HFFc6 (cell line): ENCODE measurements around the gene MAP4K5. TPM values are rescaled to one million over a fixed set of nuclear protein-coding genes. Genes with fewer than 3 reads are reported as not detected.
A peak's percentile ranks its signal among the peaks of the same experiment; 100 is the strongest.
"Not testable (repeated sequence)": the region's sequence is repeated elsewhere in the genome, so short reads cannot be mapped to it uniquely, and the experiment has no call there.

Source experiments
- DNase-seq: peaks from one replicate; pipeline ENCODE4 v3.0.0-alpha.2; 2018
- H3K27ac Mint-ChIP-seq: 2 replicates; pipeline ENCODE4 v1.8.0; 2020; ENCODE audit warnings: mild to moderate bottlenecking, mixed read lengths
- H3K27me3 Mint-ChIP-seq: 2 replicates; pipeline ENCODE4 v1.8.0; 2021; ENCODE audit warnings: mild to moderate bottlenecking, moderate library complexity, mixed read lengths; ENCODE audit not compliant: insufficient read depth
- H3K36me3 Mint-ChIP-seq: 2 replicates; pipeline ENCODE4 v1.8.0; 2021; ENCODE audit warnings: low read depth, mixed read lengths
- H3K4me1 Mint-ChIP-seq: 2 replicates; pipeline ENCODE4 v1.8.0; 2020; ENCODE audit warnings: low read depth, mixed read lengths
- H3K4me3 Mint-ChIP-seq: 2 replicates; pipeline ENCODE4 v1.8.0; 2020; ENCODE audit warnings: mild to moderate bottlenecking, moderate library complexity, mixed read lengths
- H3K9me3 Mint-ChIP-seq: 2 replicates; pipeline ENCODE4 v1.8.0; 2020; ENCODE audit warnings: mild to moderate bottlenecking, mixed read lengths
- CTCF ChIP-seq: fragments of 200-600 bp; sonication (generic); IDR thresholded peaks from 2 replicates; pipeline ENCODE4 v1.5.0; 2021; ENCODE audit warnings: antibody characterized with exemption, mild to moderate bottlenecking
- total RNA-seq, 6 experiments: library from RNA; stranded (reverse); fragmentation: NEBNext Ultra II Directional; extraction: Animal tissue kit (Norgen Biotek cat#: 25700); gene quantifications; 2 replicates in 1 of 6; 3 replicates in 5 of 6; pipeline ENCODE4 v1.2.3, GENCODE V29; 2021

Gene MAP4K5
- total RNA-seq, 6 experiments from 2014 or later, result 61.4 to 74.5 (median 69.7) TPM

- Mint-ChIP-seq H3K27ac (no peak overlapping the region), H3K9me3 (peaks cover 5% of the 10 kb centered on the region; the same call in 1 of the 2 replicates), H3K36me3 (peaks cover 13% of the 10 kb centered on the region; the same call in 1 of the 2 replicates), H3K4me3 (no peak overlapping the region), H3K4me1 (peaks cover 3% of the 10 kb centered on the region; the same call in 1 of the 2 replicates), H3K27me3 (peaks cover 23% of the 10 kb centered on the region)
- DNase-seq, result no peak
- no peak for TF ChIP-seq CTCF
Observed at GRCh38 chr14:50539051-50539450, 6.7 kb upstream of the MAP4K5 start.

DNA sequence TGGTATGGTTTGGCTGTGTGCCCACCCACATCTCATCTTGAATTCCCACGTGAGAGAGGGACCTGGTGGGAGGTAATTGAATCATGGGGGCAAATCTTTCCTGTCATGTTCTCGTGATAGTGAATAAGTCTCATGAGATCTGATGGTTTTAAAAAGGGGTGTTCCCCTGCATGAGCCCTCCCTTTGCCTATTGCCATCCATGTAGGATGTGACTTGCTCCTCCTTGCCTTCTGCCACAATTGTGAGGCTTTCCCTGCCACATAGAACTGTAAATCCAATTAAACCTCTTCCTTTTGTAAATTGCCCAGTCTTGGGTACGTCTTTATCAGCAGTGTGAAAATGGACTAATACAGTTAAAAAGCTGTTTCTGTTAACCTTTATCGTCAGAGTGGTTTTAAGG is 5.7 kb upstream of the MAP4K5 start:
- H3K27me3 Mint-ChIP-seq, result peaks cover 20% of the 10 kb centered on the region
- peaks cover 11% of the 10 kb centered on the region for H3K4me1 Mint-ChIP-seq
- H3K36me3 Mint-ChIP-seq, result peaks cover 13% of the 10 kb centered on the region; the same call in 1 of the 2 replicates
- not testable (repeated sequence) for H3K4me3 Mint-ChIP-seq, DNase-seq, H3K9me3 Mint-ChIP-seq, H3K27ac Mint-ChIP-seq

GRCh38 chr14:50534997-50535396 is 2.6 kb upstream of the MAP4K5 start:
- Mint-ChIP-seq H3K27me3 (peaks cover 20% of the 10 kb centered on the region), H3K36me3 (peaks cover 25% of the 10 kb centered on the region; the same call in 1 of the 2 replicates)

GRCh38 chr14:50534416-50534815 is 2.0 kb upstream of the MAP4K5 start:
- no peak overlapping the region for H3K4me3 Mint-ChIP-seq
- DNase-seq, result no peak
- H3K36me3 Mint-ChIP-seq, result peaks cover 26% of the 10 kb centered on the region; the same call in 1 of the 2 replicates
- H3K27me3 Mint-ChIP-seq, result peaks cover 20% of the 10 kb centered on the region
- H3K4me1 Mint-ChIP-seq, result peaks cover 25% of the 10 kb centered on the region
- peaks cover 5% of the 10 kb centered on the region; the same call in 1 of the 2 replicates for H3K9me3 Mint-ChIP-seq
- no peak overlapping the region for H3K27ac Mint-ChIP-seq
- no peak for TF ChIP-seq CTCF

More at GRCh38 chr14:50534997-50535396, 2.6 kb upstream of the MAP4K5 start:
- TF ChIP-seq CTCF, result no peak
- DNase-seq, result no peak
- no peak overlapping the region for H3K27ac Mint-ChIP-seq
- H3K4me1 Mint-ChIP-seq, result peaks cover 19% of the 10 kb centered on the region
- H3K9me3 Mint-ChIP-seq, result peaks cover 5% of the 10 kb centered on the region; the same call in 1 of the 2 replicates
- H3K4me3 Mint-ChIP-seq, result no peak overlapping the region

DNA sequence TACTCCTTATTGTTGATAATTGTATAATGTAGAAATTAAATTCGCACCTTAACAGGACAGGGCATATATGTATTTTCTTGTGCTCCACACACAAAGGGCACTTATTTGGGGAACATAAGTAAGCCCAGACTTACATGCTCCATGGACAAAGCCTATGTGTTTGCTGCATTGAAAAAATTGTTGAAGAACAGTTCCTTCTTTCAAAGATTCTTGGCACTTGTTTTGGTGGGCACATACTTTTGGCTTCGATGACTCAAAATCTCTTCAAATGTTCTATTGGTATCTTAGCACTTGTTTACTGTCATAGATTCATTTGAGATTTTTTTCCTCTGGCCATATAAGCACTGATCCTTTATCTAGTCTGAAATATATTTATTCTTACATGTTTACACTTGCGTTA is 1.4 kb upstream of the MAP4K5 start:
- no peak for DNase-seq
- no peak for TF ChIP-seq CTCF
- Mint-ChIP-seq H3K4me1 (peaks cover 31% of the 10 kb centered on the region), H3K4me3 (no peak overlapping the region), H3K9me3 (peaks cover 5% of the 10 kb centered on the region; the same call in 1 of the 2 replicates), H3K27ac (no peak overlapping the region), H3K36me3 (peaks cover 32% of the 10 kb centered on the region; the same call in 1 of the 2 replicates), H3K27me3 (peaks cover 20% of the 10 kb centered on the region)

- peak overlapping the region; percentile 87 for H3K4me3 Mint-ChIP-seq
- no peak for TF ChIP-seq CTCF
- peaks cover 20% of the 10 kb centered on the region for H3K27me3 Mint-ChIP-seq
- H3K27ac Mint-ChIP-seq, result no peak overlapping the region
- DNase-seq, result no peak
- peaks cover 36% of the 10 kb centered on the region for H3K4me1 Mint-ChIP-seq
- peaks cover 5% of the 10 kb centered on the region; the same call in 1 of the 2 replicates for H3K9me3 Mint-ChIP-seq
- H3K36me3 Mint-ChIP-seq, result peaks cover 32% of the 10 kb centered on the region; the same call in 1 of the 2 replicates
Observed at GRCh38 chr14:50533241-50533705, 904 bp upstream of the MAP4K5 start.
